Prostate gland (tissue), 2 donors: ENCODE measurements around the gene AKT3. TPM values are rescaled to one million over a fixed set of nuclear protein-coding genes. Genes with fewer than 3 reads are reported as not detected.

Experiments
- DNase-seq: peaks from one replicate; pipeline ENCODE4 v3.0.0-alpha.2; 2019; ENCODE audit warnings: low spot score
- H3K27ac ChIP-seq, 2 donors: fragments of 200-600 bp; sonication (generic); 2 replicates each; pipeline ENCODE4 v1.5.1; 2017 to 2019
- H3K27me3 ChIP-seq: fragments of 200-600 bp; sonication (generic); replicated peaks from 2 replicates; pipeline ENCODE4 v1.5.1; 2019; ENCODE audit not compliant: insufficient read depth
- H3K36me3 ChIP-seq, 2 donors: fragments of 200-600 bp; sonication (generic); 1 replicate in 1 of 2; 2 replicates in 1 of 2; pipeline versions ENCODE4 v1.5.1 to v1.8.1; 2017 to 2019
- H3K4me1 ChIP-seq: fragments of 200-600 bp; sonication (generic); replicated peaks from 2 replicates; pipeline ENCODE4 v1.5.1; 2019
- H3K4me3 ChIP-seq, 2 donors: fragments of 200-600 bp; sonication (generic); 2 replicates each; pipeline ENCODE4 v1.5.1; 2017 to 2019
- H3K9me3 ChIP-seq: fragments of 200-600 bp; sonication (generic); 2 replicates; pipeline ENCODE4 v1.5.1; 2017
- POLR2A ChIP-seq: fragments of 450-650 bp; IDR thresholded peaks from one replicate; pipeline ENCODE4 v1.6.1; 2016; ENCODE audit warnings: antibody characterized with exemption, mild to moderate bottlenecking
- POLR2AphosphoS5 ChIP-seq: sonication (generic); formaldehyde crosslinking; IDR thresholded peaks from one replicate; pipeline ENCODE4 v1.6.1; 2017; ENCODE audit warnings: antibody characterized with exemption
- WGBS: methylation state at CpG from one replicate; pipeline ENCODE4 v1.1.5; 2018; 5-methylcytosine and 5-hydroxymethylcytosine counted together
- intact Hi-C: fragments of 100-400 bp; cut with DNase I; formaldehyde crosslinking; loops from one replicate; pipeline ENCODE4 v1.14.2; 2022
- total RNA-seq, 2 donors: library from RNA; depleted of rRNA; stranded (reverse); fragments of >200 nt; gene quantifications; one replicate each; pipeline ENCODE4 v1.1.0, GENCODE V29; 2016
- TF ChIP-seq, protein P1 (sequence below), 4 experiments: fragments of 200-600 bp in 2 of 4; fragments of 450-650 bp in 2 of 4; sonication (generic) in 2 of 4; IDR thresholded peaks; 1 replicate in 3 of 4; 2 replicates in 1 of 4; pipeline ENCODE4 v1.5.1; 2016 to 2019; ENCODE audit warnings: antibody characterized with exemption in 4 of 4, mild to moderate bottlenecking in 2 of 4, moderate library complexity in 2 of 4

The AKT3 gene
- total RNA-seq, 2 donors from 2014 or later: 40.7 to 62.7 TPM

DNA sequence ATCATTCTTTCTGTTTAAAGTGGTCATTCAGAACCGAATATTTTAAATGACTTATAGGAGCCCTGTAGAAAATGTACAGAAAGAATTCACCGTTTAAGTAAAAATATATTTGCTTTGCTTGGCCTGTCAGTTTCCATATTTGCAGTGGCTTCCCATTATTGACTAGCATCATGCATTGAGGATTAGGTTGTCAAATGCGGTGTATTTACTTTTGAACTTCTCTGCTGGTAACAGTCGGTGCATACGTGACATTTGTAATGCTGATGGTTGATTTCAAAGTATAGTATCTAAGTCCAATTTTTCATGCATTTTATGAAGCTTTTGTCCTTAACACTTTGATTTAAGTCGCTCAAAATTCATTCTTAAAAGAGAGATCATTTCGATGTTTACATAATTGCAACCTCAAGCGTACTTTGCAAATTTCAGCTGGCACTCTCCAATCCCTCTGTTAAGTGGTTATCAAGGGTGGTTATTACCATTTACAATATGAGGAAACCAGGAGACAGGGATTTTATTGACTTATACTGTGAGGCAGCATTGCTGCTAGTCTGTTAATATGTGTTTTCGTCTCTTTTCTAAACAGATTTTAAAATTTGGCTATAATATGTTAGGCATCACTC lies 392.6 kb downstream of the AKT3 start:
- Histone ChIP-seq H3K9me3 (no peaks in the 10 kb centered on the region), H3K4me1 (no peaks in the 10 kb centered on the region), H3K27ac (no peak overlapping the region), H3K27me3 (no peaks in the 10 kb centered on the region), H3K36me3 (no peaks in the 10 kb centered on the region), H3K4me3 (no peak overlapping the region)
- TF ChIP-seq POLR2A (no peak), POLR2AphosphoS5 (no peak)
- TF ChIP-seq, protein P1, sequence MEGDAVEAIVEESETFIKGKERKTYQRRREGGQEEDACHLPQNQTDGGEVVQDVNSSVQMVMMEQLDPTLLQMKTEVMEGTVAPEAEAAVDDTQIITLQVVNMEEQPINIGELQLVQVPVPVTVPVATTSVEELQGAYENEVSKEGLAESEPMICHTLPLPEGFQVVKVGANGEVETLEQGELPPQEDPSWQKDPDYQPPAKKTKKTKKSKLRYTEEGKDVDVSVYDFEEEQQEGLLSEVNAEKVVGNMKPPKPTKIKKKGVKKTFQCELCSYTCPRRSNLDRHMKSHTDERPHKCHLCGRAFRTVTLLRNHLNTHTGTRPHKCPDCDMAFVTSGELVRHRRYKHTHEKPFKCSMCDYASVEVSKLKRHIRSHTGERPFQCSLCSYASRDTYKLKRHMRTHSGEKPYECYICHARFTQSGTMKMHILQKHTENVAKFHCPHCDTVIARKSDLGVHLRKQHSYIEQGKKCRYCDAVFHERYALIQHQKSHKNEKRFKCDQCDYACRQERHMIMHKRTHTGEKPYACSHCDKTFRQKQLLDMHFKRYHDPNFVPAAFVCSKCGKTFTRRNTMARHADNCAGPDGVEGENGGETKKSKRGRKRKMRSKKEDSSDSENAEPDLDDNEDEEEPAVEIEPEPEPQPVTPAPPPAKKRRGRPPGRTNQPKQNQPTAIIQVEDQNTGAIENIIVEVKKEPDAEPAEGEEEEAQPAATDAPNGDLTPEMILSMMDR (IDR thresholded peaks at IDR 0.05): no peak
- intact Hi-C loops: no loop called here
- 93% methylated on average over 9 of the region's 9 CpGs for WGBS
- DNase-seq: no peak

DNA sequence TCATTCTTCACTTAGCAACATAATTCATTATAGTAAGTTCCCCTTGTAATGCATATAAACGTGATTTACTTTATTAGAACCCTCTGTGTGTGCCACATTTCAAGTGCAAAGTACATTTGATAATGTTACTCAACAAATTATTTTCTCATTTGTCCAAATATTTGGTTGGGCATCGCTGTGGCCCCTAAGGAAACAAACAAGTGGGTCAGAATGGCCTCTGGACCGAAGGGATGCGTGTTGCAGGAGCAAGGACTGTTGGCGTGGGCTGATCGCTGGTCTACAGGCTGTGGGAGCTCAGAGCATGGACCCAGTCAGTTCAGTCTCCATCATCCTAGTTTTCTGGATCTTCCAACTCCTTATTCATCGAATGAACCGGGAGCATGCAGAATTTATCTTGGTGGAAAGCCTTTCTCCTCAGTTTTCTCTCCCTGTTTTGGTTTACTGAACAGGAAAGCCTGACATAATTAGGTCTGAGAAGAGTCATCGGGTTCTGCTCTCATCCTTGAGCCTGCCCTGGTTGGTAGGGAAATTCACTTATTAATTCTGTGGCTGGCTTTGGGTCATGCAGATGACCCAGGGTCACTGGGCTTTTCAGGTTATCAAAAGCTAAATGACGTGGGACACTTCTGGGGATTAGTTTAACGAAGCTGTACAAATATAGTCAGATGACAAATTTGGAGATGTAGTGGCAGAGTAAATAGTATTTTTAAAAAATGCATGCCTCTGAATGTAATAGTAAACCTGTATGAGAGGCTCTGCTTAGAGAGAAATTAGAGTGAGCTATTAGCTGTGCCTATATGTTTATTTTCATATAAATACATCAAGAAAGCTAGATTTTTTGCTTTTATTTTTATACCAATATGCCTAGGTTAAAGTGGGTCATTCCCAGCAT lies 394.0 kb downstream of the AKT3 start:
- TF ChIP-seq POLR2AphosphoS5 (no peak), POLR2A (no peak)
- TF ChIP-seq, protein P1 (IDR thresholded peaks at IDR 0.05): no peak
- Histone ChIP-seq H3K9me3 (no peaks in the 10 kb centered on the region), H3K27ac (no peak overlapping the region), H3K36me3 (no peaks in the 10 kb centered on the region), H3K4me1 (no peaks in the 10 kb centered on the region), H3K27me3 (no peaks in the 10 kb centered on the region), H3K4me3 (no peak overlapping the region)
- no peak for DNase-seq
- intact Hi-C loops: no loop called here
- 94% methylated on average over 11 of the region's 11 CpGs for WGBS

DNA sequence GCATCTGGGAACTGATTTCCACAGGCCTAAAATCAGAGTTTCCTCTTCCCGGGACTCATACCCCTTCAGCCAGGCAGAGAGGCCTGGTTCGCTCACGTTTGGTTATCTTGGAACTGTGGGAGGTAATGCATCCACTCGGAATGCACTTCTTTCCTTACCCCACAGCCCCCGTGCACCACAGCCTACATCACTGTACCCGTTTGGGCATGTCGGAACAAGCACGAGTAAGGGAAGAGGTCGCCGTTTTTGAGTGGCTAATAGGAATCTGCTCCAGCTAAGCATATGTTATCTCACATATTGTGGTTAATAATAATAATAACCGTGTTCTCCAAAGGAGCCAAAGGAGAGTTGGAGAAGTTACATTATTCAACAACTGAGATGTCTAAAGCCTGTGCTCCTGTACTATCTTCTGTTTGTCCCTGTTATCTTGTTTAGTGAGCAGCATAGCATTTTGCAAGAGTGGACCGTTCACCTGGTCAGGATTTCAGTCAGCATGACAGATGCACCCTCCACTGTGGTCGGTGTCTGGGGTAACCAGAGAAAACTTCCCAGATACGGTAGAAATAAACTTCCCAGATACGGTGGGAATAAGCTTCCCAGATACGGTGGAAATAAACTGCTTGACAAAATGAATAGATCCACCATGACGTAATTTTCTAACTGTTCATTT lies 395.6 kb downstream of the AKT3 start:
- Histone ChIP-seq H3K27ac (no peak overlapping the region), H3K4me1 (no peaks in the 10 kb centered on the region), H3K4me3 (no peak overlapping the region), H3K36me3 (no peaks in the 10 kb centered on the region), H3K27me3 (no peaks in the 10 kb centered on the region), H3K9me3 (no peaks in the 10 kb centered on the region)
- TF ChIP-seq POLR2AphosphoS5 (no peak), POLR2A (no peak)
- TF ChIP-seq, protein P1 (IDR thresholded peaks at IDR 0.05): no peak
- WGBS: 75% methylated on average over 17 of the region's 17 CpGs
- intact Hi-C loops: no loop called here
- no peak for DNase-seq

DNA sequence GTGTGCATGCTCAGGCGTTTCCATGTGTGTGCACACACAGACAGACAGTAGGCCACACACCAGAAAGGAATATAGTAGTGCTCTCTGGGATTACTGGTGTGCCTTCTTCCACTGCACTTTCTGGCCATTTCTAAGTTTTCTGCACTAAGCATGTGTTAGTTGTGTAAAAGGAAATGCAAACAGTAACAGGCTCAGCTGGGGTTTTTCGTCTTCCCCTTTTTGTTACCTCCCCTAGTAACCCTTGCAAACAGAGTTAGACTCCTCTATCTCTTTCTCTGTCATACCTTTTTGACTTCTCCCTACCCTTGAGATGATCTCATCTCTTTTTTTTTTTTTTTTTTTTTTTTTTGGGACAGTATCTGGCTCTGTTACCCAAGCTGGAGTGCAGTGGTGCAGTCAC lies 398.0 kb downstream of the AKT3 start:
- TF ChIP-seq POLR2AphosphoS5 (no peak), POLR2A (no peak)
- TF ChIP-seq, protein P1 (IDR thresholded peaks at IDR 0.05): no peak
- Histone ChIP-seq H3K9me3 (no peaks in the 10 kb centered on the region), H3K27me3 (no peaks in the 10 kb centered on the region), H3K4me1 (no peaks in the 10 kb centered on the region), H3K36me3 (no peaks in the 10 kb centered on the region), H3K4me3 (no peak overlapping the region), H3K27ac (no peak overlapping the region)
- 89% methylated on average over 2 of the region's 2 CpGs for WGBS
- intact Hi-C loops: no loop called here
- no peak for DNase-seq
